Hematopoietic multipotent progenitor cell treated with erythropoietin and hydrocortisone succinate and interleukin-3 and kit ligand, for 15 days (in vitro differentiated cells): ENCODE data around the gene FGD4.
"Not testable (repeated sequence)": the region's sequence is repeated elsewhere in the genome, so short reads cannot be mapped to it uniquely, and the experiment has no call there.

Source experiments
- DNase-seq: peaks from one replicate; pipeline ENCODE4 v3.0.0-alpha.2; 2015; ENCODE audit warnings: low spot score

Gene FGD4

DNA sequence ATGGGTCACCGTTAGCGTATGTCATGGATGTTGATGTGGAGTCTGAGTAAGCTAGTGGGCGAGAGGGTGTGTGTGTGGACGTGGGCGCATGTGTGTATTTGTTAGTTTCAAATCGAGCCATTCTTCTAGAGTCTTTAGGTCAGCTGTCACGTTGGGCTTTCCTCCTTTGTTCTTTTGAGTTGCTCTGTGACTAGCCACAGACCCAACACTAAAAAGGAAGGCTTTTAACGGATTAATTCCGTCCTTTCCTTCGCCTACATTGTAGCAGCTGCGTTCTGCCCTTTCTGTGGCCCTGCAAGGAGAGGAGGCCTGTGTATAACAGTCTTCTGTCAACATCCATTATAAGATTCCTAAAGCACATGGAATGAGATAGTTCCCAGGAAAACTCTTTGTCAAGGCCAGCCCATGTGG, 162.6 kb downstream of the FGD4 start:
- no peak for DNase-seq

DNA sequence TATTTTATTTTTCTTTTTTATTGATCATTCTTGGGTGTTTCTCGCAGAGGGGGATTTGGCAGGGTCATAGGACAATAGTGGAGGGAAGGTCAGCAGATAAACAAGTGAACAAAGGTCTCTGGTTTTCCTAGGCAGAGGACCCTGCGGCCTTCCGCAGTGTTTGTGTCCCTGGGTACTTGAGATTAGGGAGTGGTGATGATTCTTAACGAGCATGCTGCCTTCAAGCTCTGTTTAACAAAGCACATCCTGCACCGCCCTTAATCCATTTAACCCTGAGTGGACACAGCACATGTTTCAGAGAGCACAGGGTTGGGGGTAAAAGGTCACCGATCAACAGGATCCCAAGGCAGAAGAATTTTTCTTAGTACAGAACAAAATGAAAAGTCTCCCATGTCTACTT, 163.1 kb downstream of the FGD4 start:
- not testable (repeated sequence) for DNase-seq

DNA sequence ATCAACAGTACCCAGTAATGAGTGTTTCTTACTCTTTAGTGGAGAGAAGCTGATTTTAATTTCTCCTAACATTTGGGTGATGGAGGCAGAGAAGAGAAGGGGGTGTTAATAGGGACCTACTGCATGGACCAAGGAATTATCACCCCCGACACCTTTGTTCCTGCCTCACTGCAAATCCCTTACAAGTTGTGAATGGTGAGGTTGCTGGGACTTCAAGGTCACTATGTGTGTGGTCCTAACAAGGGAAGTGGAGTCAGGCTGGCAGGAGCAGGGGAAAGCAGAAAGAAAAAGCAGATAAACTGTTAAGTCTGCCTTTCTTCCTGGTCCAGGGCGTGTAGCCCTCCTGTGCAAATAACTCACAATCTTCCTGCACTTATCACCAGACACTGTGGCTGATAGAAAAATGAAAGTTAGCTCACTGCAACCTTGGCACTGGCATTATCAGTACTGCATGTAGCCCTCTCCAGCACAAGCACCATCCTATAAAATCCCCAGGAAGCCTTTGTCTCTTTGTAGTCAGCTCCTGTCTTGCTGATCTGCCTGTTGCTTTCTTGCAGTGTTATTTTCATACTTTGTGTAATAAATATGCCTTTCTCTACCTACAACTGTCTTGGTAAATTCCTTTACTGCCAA, 167.4 kb downstream of the FGD4 start:
- no peak for DNase-seq

DNA sequence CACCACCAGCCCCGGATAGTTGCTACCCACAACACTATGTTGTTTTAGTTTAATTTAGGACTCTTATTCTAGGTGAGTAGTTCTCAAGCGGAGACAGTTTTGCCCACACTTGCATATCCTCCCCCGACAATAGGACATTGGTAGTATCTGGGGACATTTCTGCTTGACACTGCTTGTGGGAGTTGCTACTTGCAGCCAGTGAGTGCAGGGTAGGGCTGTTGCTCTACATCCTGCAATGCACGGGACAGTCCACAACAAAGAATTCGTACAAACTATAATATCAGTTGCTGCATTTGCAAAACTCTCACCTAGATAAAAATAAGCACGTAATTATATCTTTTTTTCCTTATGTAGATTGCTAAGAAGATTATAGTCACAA, 167.9 kb downstream of the FGD4 start:
- no peak for DNase-seq

DNA sequence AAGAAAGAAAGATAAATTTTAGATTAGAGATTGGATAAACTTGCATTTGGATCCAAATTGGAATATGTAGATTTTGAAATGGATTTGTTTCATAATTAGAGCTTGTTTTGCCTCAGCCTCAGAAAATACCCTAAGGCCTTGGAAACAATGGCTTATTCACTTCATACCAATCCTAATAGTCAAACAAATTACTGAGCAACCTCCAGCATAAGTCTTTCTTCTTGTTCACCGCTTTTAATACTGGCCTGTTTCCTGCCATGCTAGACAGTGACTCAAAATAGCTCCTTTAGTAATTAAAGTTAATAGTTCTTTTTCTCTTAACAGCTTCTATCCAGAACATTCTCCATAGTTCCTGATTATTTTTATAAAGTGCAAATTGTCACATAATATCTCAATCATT, 168.9 kb downstream of the FGD4 start:
- no peak for DNase-seq

DNA sequence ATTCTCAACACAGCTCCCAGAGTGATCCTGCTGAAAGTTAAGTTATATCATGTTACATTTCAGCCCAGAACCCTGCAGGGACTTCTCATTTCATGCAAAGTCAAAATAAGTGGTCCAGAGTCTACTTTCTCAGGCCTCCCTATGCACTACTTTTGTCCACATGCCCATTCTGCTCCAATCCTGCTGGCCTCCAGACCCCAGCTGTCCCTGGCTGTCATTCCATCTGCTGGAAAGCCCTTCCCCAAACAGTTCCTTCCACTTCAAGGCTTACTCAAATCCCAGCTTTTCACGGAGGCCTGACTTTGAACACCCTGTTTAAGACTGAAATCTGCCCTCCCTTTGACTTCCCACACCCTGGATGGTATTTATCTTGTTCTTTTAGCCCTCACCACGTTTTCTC, 169.9 kb downstream of the FGD4 start:
- no peak for DNase-seq

DNA sequence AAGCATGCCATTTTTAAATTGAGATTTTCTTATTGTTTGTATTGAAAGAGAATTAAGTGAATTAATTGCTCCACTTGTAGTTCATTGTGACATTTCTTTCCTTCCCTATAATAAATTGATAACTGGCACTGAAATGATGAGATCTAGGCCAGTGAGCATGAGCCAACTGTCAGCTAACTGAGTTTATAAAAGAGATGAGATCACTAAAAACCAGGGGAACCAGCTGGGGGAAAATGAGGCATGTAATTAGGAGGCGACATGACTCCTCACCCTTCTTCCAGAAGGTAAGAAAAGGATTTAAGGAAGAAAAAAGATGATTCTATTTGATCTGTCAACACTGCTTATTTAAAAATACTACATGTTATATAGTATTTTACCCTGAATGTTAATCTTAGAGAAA, 175.2 kb downstream of the FGD4 start:
- DNase-seq = no peak

DNA sequence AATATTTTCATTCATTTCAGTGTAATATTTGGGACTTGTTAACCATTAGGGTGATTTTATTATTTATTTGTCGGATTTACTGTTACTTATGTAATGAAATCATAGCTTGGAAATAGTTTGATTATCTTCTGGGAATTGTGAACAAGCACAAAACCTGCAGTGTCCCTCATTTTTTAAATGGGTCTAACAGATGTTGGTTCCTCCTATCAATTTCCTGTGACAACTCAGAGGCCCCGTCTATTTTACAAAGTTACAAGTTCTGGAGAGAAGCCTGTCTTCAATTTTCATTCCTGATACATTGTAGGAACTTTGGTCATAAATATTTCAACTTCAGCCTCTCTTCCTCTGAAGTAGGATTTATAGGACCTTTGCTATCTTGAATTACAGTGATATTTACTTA, 178.0 kb downstream of the FGD4 start:
- DNase-seq = no peak

DNA sequence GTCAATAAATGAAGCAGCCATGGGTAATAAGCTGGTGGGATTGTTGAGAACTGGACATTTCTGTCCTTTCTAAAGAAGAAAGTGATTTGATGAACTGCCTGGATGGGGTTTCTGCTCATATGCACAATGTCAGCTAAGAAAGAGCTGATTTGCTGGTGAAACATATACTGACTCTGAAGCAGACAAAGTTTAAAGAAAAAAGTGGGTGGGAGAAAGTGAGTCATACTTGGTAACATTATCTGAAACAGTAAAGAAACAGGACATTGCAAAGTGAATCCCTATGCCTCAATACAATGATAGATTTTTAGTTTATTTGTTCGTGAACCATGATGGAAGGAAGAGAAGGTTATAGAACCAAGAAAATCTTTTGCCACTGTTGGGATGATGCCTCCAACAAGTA, 184.2 kb downstream of the FGD4 start:
- DNase-seq = no peak

DNA sequence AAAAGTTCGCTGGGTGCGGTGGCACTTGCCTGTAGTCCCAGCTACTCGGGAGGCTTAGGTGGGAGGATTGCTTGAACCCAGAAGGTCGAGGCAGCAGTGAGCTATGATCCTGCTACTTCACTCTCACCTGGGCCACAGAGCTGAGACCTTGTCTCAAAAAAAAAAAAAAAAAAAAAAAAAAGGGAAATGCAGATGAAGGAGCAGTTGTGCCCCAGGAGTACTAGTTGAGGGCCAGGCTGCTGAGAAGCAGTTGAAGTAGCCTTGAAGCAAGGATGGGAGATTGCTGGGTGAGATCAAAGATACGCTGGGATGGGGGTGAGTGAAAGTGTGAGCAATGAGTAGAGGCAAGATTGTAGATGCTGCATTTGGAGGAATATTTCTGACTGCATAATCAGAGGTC, 186.3 kb downstream of the FGD4 start:
- DNase-seq = no peak

DNA sequence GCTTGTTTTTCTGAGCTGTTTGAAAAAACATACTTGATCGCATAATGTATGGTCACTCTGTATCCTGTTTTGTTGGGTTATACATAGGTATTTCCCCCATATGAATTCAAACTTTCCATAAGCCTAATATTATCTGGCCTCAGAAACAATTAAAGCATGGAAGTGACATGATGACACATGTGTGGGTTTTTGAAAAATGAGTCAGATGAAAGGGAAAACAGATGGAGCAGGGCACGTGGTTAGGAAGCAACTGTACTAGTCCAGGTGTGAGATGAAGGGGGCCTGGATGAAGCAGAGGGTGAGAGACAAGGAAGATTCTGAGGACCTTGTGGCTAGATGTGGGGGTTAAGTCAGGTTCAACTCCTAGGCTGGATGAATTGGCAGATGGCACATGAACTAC, 187.0 kb downstream of the FGD4 start:
- no peak for DNase-seq

DNA sequence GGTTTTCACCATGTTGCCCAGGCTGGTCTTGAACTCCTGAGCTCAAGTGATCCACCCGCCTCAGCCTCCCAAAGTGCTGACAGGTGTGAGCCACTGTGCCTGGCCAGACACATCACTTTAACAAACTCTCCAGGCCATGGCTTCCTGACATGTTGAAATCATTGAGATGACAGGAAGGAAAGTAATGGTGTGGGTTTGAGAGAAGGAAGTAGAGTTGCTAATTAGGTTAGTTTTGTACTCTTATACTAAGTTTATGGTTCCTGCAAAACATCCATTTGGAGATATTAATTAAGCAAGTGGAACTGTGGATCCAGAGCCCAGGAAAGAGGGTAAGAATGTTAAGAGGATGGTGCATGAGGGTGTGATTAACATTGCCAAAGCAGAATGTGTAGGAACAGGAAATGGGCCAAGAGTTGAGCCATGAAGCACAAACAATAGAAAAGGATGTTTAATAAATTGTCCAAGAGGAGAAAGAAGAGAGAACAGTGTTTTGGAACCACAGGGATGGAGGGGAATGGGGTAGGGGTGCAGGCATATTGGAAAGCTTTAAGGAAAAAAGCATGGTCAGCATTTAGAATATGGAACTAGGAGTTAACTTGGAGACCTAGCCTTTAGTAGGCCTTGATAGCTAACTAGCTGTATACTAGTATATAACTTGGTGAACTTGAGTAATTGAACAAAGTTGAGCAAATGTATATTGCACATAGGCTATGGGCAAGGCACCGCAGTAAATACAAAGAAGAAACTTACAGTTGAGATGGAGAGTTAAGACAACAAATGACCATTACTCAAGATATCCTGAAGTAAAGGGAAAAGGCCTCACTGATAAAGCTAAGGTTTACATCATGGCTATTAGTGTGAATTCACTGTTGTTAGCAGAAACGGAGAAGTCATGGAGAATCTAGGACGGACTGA, 188.5 kb downstream of the FGD4 start:
- DNase-seq = no peak

DNA sequence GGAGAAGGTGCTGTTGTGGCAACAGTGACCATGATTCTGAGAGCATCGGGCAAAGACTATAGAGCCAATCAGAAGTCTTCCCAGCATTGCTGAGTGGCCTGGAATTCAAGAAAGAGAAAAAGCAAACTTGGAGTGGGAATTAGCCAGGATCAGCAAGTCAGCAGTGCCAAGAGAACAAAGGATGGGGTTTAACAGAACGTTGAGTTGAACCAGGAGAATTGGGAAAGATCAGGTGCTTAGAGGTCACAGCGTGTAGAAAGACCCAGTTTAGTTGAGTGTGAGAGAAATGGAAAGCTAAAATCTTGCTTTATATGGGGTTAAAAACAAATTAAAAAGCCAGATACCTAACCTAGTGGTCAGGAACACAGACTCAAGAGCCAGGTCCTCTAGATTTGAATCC, 189.2 kb downstream of the FGD4 start:
- DNase-seq = no peak

DNA sequence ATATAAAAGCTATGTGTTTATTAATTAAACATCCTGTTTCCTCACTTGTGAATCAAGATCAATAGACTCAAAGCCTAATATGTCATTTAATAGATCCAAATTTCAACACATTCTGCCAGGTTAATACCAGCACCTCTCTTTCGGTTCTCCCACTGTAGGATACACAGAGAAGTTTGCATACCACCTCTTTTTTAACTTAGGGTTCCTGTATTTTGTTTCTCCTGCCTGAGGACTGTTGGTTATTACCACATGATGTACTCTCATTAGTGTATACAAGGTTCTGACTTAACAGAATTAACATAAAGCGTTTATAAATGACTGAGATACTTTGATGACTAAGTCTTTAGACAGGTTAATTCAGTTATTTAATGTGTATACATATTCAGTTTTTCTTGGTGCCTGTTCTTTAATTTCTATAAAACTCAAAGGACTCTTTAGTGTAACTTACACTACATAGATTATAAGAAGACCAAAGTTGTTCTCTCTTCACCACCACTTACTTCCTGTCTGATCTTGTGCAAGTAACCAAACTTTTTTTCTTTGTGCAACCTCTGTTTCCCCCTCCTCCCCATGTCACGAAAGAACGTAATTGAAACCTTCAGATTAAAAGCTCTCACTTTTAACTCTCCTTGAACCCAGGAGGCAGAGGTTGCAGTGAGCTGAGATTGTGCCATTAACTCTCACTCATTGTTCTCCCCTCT, 190.0 kb downstream of the FGD4 start:
- DNase-seq = no peak

DNA sequence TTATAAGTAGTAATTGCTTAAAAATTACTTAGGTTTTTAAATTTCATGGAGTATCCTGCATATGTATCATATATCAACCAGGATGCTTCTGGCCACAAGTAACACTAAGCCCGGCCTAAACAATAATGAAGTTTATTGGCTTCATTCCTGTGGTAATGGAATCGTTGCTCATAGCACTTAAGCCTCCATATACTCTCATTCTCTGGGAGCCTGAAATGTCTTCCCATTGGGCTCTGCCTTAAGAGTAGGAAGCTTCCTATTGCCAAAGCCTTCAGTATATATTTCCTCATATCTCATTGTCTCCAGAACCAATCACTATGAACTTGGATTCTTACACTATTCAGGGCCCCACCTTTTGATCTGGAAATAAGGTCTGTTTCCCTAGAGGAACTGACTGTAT, 195.9 kb downstream of the FGD4 start:
- DNase-seq = no peak

DNA sequence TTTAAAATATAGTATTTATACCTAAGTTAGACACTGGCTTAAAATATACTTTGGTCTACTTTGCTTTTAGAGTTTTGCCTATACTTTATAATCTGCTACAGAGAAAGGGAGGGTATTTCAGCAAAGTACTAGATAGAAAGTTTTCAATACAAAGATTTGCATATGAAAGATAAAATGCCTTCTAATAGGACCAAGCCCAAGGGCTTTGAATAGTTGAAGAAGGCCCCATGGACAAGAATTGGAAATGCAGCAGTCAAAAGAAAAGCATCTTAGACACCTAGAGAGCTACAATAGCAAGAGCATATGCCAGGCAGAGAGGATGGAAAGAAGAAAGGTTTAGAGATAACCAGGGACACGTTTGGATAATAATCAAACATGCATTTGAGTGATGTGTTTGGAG, 196.7 kb downstream of the FGD4 start:
- no peak for DNase-seq

DNA sequence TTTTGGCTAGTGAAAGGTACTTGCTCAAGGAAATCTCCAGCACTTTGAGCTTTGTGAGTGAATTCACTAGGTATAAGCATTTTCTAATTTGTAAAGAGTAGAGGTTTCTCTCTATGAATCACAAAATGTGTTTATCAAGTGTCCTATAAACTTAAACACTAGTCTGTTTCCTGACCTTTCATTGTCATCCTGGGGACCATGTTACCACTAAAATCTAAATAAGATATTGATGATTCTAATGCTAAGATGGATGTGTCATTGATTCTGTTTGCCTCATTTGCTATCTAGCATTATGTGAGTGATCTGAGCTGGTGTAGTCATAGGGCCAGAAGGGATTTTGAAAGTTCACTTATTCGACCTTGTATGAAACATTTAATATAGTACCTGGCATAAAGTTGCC, 199.3 kb downstream of the FGD4 start:
- no peak for DNase-seq

DNA sequence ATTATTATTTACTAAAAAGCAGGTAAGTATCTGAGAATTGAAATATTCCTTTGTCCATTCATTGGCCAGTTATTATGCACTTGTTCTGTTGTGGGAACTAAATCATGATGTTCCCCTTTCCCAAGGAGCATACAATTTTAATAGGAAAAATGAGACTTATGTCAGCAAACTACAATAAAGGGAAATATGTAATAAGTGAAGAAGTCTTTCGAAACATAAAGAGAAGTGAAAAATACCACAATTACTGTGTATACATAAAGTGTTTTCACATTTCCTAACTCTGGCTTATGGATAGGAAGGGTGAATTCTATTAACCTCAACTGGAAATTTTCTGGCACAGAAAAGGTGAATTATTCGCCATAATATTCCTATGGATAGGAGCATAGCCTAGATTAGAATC, 201.3 kb downstream of the FGD4 start:
- no peak for DNase-seq

DNA sequence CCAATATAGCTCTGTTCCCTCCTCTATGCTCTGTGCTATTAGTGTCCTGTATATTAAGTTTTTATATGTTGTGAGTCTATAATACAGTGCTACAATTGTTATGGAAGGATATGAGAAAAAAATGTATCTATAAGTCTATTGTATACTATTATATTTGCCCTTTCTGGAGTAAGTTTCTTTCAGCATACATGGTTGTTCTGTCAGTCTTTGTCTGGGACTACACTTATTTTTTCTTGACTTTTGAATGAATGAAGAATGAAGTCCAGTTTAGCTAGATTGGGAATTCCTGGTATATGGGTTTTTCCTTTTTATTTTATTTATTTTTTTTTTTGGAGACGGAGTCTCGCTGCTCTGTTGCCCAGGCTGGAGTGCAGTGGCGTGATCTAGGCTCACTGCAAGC, 203.7 kb downstream of the FGD4 start:
- no peak for DNase-seq

DNA sequence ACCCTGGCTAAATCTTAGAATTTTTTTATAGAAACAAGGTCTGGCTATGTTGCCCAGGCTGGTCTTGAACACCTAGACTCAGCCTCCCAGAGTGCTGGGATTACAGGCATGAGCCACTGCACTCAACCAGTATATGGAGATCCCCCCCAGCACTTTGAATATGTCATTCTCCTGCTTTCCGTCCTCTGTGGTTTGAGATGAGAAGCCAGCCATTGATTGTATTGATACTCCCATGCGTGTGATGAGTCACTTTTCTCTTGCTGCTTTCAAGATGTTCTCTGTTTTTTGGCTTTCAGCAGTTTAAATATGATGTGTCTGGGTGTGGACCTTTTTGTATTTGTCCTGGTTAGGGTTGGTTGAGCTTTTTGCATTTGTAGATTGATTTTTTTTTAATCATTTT, 204.5 kb downstream of the FGD4 start:
- no peak for DNase-seq

DNA sequence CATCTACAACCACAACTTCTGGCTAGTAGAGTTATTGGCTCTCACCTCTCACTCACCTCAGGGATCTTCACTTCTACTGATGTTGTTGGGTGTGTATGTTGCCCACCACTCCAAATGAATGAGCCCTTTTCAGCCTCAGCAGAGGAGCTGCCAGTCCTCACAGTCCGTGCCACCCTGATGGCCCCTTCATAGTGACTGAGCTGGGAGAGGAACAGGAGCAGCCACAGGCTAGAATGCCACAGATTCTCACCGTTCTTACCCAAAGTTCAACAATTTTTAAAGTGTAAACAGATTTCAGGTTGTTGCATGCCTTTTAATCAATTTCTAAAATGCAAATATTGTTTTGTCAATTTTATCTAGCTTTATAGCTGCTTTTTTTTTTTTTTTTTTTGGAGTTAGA, 205.2 kb downstream of the FGD4 start:
- no peak for DNase-seq

DNA sequence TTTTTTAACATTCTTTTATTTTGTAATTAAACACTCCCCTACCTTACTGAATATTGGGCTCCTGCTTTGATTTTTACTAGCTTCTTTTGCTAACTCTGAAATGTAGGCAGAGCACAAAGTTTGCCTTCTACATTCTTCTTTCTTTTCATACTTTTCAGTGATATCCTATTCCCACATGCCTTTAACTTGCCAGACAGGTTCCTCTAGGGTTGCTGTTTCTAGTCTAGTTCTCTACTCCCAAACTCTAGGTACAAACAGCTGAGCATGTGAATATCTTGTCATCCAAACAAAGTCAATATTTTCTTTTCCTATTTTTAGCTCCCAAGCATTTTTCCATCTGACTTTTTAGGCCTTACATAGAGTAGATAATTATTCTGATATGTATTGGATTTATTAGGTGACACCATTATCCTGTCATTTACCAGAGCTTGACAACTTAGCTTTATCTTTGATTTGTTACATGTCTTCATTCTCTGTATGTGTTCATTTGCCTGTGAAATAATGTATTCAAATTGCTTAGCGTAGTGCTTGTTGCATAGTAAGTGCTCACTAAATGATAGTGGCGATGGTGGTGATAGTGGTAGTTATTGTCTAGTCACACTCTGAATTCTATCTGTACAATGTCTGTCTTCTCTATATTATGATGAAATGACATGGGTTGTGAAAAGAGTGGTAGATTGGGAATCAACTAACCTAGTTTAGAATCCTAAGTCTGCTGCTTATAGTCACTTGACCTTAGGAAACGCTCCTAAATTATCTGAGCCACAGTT, 206.2 kb downstream of the FGD4 start:
- DNase-seq = no peak
